HG03378 (cell line): ENCODE data around the gene UGT2A3.
"Not testable (repeated sequence)": the region's sequence is repeated elsewhere in the genome, so short reads cannot be mapped to it uniquely, and the experiment has no call there.

Experiments
- ATAC-seq: cut with Tn5 transposase; IDR thresholded peaks from one replicate; pipeline ENCODE4 v1.9.1; 2021; ENCODE audit warnings: mild to moderate bottlenecking, moderate library complexity; ENCODE audit not compliant: unreplicated experiment

UGT2A3 gene

DNA sequence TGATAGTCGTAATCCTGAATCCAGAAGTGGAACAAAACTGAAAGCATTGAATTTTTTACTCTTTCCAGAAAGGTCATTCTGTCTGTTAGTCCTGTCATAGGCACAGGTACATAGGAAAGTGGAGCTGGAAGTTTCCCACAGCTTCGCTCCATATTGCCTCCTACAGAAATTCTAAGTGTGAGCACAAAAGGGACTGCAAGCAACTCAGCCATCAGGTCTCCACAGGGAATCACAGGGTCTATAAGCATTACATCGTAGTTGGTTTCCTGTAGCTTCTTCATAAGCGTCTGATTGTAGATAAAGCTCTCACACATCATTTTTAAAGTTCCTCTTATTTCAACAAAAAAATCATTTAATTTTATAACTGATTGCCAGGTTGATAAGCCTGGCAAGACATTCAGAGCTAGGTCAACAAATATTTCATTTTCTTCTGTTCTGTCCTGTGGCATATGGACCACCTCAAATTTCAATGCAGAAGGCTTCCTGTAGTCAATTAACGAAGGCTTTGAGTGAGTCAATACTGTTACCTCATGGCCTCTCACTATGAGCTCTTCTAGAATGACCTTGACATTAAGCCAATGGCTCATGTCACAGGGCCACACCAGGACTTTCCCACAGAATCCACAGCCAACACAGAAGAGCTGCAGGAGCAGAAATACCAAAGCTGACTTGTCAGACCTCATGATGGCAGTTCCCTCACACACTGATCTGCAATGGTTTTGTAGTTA lies at the start of gene UGT2A3:
UGT2A3 (minus strand) TSS at position 727 of the 728 bp plus-strand sequence; CDS start at position 683, 44 bp downstream.
- no peak for ATAC-seq

DNA sequence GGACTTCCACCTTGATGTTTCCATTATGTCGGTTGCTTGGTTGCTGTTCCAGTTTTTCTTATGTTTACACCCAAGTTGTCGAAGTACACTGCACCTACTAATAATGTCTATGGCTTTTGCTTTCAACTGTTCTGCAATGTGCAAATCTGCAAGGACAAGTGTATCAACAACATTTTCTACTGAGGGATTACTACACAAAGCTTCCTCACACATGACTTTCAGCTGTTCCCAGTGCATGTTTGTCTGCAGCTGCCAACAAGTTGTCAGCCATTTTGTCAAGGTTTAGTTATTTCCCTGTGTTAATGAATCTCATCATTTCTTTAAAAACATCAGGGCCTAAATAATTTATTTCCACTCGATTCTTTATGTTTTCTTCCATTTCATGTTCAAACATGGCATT lies 45.4 kb upstream of the UGT2A3 start:
- no peak for ATAC-seq

GRCh38 chr4:68995292-68995691 lies 43.7 kb upstream of the UGT2A3 start:
- ATAC-seq, result no peak

DNA sequence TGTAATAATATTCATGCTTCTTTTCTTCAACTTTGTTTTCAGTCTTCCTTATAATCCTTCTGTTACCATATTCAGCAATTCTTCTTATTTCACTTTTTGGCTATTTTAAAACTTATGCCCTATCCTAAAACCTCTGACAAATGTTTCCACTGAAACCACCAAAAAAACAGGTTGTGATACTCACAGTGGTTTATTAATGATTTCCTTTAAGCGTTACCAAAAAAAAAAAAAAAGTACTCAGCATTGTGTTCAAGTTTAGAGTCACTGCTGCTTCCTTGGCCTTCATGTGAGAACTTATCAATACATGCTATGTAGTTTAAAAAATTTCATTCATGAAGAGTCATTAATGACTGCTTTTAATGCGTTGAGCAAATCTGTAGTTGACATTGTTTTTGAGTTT lies 35.4 kb upstream of the UGT2A3 start:
- ATAC-seq, result peak; percentile 95

GRCh38 chr4:68985442-68985841 lies 33.8 kb upstream of the UGT2A3 start:
- no peak for ATAC-seq

DNA sequence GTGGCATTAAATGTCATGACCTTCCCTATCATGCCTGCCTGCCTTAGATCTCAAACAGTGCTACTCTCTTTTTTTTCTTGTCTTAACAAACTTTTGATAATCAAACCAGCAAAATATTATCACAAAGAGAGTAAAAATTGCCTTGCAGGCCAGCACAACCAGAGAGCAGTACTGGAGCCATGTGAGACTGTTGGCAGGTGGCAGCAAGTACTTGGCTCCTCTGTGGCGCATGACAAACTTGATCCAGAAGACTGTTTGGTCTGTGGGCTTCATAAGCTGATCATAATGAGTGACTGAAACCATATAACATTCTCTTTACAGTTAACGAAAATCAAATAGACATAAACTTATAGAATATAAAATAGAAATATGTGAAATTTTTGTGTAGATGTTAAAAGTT lies 33.3 kb upstream of the UGT2A3 start:
- no peak for ATAC-seq

GRCh38 chr4:68963374-68963773 lies 11.8 kb upstream of the UGT2A3 start:
- no peak for ATAC-seq

- ATAC-seq, result no peak
These were observed 11.3 kb upstream of the UGT2A3 start for GRCh38 chr4:68962868-68963267.

- no peak for ATAC-seq
These were observed 8.9 kb upstream of the UGT2A3 start for GRCh38 chr4:68960294-68961163.

DNA sequence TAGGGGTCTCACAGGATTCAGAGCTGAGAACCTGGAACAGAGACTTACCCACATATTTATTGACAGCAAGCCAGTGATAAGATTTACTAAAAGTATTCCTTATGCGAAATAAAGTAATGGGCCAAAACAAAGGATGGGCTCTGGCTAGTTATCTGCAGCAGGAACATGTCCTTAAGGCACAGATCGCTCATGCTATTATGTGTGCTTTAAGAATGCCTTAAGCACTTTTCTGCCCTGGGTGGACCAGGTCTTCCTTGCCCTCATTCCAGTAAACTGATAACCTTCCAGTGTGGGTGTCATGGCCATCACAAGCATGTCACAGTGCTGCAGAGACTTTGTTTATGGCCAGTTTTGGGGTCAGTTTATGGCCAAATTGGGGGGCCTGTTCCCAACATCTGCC lies 7.5 kb upstream of the UGT2A3 start:
- not testable (repeated sequence) for ATAC-seq

GRCh38 chr4:68954126-68954525 lies 2.5 kb upstream of the UGT2A3 start:
- no peak for ATAC-seq

- ATAC-seq, result no peak
These were observed 1.5 kb upstream of the UGT2A3 start for GRCh38 chr4:68953056-68953596.

DNA sequence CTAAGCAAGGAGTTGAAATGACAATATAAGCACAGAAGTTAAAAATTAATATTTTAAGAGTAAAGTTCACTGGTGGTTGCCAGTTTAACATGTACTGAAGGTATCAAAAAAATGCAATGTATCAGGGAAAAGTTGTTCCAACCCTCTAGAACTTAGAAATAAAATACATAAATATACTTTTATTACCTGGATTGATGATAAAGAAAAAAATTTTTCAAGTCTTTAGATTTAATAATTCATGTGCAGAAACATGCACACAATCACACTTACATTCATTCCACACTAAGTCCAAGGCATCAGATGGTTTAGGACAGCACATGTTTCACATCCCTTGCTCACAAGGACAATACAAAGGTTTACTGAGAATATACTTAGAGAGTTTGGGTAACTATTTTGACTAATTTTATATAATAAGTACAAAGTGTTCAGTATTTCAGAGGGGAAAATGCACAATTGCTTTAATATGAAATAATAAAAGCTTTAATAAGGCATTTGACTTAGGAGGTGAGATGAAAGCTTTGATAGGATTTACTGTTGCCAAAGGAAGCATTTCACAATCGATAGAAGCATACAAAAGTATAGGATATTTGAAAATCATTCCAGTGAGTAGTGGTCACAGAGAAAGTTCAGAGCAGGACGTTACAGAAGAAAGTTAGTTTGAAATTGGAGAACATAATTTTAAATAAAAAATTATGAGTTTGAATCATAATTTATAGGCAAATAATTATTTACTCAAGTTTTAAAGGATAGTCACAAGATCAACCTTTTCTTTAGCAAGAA lies 392 bp upstream of the UGT2A3 start:
- no peak for ATAC-seq

- ATAC-seq, result no peak
These were observed 1.6 kb downstream of the UGT2A3 start for GRCh38 chr4:68950033-68950432.

DNA sequence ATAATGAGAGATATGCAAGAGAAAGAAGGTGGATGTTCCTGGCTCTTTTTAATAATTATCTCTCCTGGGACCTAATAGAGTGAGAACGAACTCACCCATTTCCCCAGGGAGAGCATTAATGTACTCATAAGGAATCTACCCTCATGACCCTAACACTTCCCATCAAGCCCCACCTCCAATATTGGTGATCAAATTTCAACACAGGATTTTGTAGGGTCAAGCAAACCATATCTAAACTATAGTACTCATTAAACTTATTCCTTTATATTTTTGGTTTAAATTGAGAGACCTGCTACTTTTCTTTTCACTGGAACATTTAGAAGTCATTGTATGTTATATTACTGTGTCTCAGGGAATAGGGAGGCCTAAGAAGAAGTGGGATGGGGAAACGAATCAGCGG lies 2.6 kb downstream of the UGT2A3 start:
- no peak for ATAC-seq

GRCh38 chr4:68948044-68948743 lies 3.4 kb downstream of the UGT2A3 start:
- ATAC-seq, result no peak

GRCh38 chr4:68929076-68929737 lies 22.4 kb downstream of the UGT2A3 start:
- ATAC-seq, result no peak

DNA sequence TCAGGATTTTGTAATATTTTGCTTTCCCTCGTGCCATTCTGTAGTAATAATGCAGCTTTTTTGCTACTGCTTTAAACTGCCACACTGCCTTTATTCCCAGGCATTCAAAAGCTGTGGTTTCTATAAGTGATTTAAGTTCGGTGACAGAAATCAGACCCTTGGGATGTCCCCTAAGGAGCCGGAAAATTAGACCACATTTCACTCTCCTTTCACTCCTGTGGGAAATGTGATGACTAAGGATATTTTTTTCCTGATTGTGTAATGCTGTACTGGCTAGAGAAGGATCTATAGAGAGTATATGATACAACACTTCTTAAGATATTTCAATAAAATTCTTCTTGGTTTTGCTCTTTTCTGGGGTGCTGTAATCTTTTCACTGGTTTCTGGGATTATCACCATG lies 24.4 kb downstream of the UGT2A3 start:
- ATAC-seq, result no peak

DNA sequence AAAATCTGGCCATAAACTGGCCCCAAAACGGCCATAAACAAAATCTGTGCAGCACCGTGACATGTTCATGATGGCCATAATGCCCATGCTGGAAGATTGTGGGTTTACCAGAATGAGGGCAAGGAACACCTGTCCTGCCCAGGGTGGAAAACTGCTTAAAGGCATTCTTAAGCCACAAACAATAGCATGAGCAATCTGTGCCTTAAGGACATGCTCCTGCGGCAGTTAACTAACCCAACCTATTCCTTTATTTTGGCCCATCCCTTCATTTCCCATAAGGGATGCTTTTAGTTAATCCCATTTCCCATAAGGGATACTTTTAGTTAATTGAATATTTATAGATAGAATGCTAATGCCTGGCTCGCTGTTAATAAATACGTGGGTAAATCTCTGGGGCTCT lies 29.4 kb downstream of the UGT2A3 start:
- ATAC-seq, result not testable (repeated sequence)

DNA sequence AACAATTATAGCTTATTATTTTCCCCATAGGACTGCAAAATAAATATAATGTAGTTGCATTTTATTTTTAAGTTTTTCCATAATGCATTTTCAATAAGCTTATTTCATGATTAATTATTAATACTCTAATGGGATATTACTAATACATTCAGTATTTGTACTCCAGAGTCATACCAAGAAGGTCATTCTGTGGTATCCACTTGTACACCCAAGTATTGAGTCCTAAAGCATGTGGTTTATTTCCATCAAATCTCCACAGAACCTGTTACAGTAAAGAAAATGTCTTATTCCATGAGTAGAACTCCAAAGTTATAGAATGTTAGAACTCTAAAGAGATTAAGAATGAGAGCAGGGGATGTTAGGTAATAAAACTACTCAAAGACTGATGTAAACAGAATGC lies 30.6 kb downstream of the UGT2A3 start:
- ATAC-seq, result no peak
